HG03378 (cell line): ENCODE measurements around the gene COL23A1.

Experiments
- ATAC-seq: cut with Tn5 transposase; IDR thresholded peaks from one replicate; pipeline ENCODE4 v1.9.1; 2021; ENCODE audit warnings: mild to moderate bottlenecking, moderate library complexity; ENCODE audit not compliant: unreplicated experiment

Gene COL23A1

DNA sequence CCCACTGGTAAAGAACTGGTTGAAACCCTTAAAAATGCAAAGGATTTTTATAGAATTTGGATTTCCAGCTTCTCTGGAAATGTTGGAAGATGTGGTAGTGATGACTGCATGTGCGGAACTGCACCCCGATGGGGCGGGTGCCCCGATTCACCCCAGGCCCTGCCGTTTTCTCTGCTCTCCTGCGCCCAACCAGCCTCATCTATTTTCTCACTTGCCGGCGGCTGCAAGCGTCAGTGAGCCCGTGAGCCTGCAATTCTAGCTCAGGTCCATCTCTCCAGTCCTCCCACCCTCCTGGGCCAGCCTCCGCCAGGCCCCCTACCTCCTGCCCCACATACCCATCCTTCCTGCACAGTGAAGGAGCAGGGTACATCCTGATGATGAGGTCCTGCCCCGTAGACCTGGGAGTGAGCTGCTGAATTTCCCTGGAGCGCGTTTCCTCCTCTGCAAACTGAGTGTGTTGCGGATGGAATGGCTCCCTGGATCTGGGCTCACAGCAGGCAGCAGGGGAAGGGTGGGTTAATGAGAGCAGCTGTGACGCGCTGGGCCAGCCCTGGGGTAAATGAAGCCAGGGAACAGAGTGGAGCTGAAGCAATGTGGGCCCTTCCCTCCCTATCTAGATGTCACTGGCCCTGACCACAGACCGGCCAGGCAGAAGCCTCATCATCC lies 311.7 kb downstream of the COL23A1 start:
- no peak for ATAC-seq

DNA sequence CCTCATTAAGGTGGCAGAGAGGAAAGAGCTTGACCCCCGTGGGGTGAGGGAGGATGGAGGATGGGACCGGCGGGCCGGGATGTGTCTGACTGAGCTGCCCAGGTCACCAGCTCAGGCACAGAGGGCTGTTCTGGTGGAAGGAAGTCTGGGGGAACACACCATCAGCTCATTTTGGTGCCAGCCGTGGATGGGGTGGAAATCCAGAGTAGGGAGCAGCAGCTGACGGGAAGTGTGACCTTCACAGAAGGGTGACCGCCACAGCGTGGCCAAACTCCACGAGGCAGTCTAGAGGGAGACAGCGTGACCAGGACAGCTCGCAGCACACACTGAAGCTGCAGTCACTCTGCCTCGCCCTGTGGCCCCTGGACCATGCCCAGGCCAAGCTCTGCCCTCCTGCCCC lies 312.3 kb downstream of the COL23A1 start:
- no peak for ATAC-seq

DNA sequence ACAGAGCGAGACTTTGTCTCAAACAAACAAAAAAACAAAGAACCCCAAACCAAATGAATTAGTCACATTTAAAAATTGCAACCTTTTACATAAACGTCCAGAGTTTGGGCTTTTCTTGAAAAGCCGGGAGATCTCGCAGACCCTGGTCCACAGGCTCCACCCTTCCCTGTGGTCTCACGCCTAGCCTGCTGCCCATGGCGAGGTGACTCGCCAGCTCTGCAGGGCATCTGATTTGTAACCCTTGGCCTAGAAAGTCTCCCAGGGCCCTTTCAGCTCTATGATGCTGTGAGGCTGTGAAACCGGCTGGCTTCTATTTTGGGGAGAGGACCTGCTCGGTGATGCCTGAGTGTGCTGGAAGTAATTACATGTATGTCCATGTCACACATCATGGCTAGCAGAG lies 312.8 kb downstream of the COL23A1 start:
- ATAC-seq = no peak

DNA sequence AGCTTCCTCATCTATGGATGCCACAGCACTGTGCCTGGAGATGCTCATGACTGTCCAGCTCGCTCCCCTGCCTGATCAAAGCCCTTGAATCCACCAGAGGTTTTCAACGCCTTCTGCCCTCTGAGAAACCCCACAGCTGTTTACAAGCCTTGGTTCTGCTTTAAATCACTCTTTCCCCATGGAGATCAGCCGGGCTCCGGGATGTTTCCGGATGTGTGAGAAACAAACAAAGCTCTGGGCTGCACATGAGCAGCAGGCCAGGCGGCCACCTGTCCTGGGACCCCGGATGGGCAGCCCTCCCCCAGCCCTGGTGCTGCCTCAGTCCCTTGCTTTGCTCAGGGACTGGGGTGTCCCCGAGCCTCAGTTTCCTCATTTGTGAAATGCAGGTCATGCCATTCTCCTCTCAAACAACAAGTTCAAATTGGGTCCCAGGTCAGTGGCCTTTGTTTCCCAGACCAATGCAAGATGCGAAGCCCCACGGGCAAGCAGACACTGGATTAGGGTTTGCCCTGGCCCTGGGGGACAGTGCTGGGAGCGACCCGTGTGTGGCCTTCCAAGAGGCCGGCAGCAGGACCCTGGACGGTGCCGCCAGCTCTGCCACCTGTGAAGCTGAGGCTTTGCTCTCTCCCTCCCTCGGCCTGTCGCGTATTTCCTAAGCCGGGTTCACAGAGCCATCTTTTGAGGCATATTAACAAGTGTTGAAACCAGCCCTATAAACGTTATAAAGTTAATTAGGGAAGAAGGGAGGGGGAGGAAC lies 315.2 kb downstream of the COL23A1 start:
- ATAC-seq = no peak

DNA sequence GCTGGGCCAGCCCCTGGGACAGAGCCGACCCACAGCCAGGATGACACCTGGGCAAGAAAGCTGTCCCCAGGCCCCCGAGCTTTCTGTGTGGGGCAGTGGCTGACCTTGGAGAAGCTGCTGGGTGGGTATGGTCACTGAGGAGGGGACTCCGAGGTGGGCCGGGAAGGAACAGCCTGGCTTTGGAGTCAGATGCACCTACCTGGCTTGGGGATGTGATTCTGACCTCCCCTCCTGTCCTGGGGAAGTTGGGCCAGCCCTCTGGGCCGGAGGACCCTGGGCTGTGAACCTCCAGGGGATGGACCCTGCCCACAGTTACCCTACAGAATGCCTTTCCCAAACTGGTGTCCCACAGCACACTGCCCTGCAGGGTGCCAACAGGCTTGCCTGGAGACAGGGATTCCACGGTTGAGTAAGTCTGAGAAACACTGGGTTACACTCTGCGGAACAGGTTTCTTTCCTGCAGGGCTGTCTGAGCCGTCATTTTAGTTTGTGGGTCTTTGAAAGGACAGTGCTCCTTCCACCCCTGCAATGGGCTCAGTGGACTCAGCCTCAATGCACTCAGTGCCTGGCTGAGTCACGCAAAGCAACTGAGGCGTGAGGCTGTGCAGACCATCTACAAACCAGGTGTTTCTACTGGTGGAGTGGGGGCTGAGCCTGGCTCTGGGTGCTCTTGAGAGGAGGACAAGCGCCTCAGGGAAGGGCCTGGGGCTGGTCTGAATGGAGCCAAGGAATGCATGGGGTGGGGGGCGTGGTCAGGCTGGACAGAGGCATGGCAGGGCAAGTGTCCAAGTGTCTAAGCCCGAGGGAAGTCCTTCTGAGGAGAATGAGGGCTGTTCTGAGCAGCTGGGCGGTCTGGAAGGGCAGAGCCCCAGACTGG lies 316.3 kb downstream of the COL23A1 start:
- ATAC-seq = no peak

- no peak for ATAC-seq
These were observed 317.2 kb downstream of the COL23A1 start for GRCh38 chr5:178273041-178273440.

GRCh38 chr5:178272591-178272990 lies 317.6 kb downstream of the COL23A1 start:
- no peak for ATAC-seq

- ATAC-seq = no peak
These were observed 318.3 kb downstream of the COL23A1 start for GRCh38 chr5:178271726-178272479.

- no peak for ATAC-seq
These were observed 319.0 kb downstream of the COL23A1 start for GRCh38 chr5:178271231-178271630.

DNA sequence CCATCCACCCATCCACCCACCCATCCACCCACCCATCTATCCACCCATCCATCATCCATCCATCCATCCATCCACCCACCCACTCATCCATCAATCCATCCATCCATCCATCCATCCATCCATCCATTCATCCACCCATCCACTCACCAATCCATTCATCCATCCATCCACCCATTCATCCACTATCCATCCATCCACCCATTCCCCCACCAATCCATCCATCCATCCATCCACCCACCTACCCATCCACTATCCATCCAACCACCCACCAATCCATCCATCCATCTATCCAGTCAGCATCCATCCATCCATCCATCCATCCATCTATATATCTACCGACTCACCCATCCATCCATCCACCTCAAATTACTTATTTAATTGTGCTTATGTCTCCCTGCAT lies 320.7 kb downstream of the COL23A1 start:
- no peak for ATAC-seq

DNA sequence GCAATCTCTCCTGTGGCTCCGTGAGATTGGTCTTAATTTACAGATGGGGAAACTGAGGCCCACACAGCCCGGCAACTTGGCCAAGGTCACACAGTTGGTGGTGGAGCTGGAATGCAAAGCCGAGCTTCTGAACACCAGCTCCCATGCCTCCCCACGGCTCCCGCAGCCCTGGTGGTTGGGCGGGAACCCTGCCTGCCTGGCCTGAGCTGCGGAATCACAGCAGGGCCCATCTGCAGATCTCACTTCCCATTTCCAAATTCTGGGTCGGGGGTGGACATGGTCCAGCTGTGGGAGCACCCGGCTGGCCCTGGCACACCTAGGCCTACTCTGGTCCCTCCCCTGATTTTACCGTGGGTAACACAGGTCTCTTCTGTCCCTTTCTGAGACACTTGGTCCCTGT lies 322.3 kb downstream of the COL23A1 start:
- ATAC-seq = no peak

GRCh38 chr5:178267245-178267644 lies 322.9 kb downstream of the COL23A1 start:
- no peak for ATAC-seq

- no peak for ATAC-seq
These were observed 323.6 kb downstream of the COL23A1 start for GRCh38 chr5:178266581-178266980.

DNA sequence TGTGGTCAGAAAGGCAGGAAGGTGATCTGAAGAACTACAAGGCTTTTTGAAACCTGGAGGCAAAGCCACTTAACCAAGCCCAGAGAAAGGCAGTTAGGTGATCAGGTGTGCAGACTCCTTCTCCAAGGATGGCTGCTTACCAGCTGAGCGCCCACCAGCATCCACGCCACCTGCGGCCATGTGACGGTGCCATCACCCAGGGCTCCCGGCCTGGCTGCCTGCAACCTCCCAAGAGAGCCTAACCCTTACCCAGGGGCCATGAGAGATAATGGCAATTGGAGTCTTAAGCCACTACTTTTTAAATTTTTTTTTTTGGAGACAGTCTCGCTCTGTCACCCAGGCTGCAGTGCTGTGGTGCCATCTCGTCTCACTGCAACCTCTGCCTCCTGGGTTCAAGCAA lies 324.4 kb downstream of the COL23A1 start:
- ATAC-seq = no peak

DNA sequence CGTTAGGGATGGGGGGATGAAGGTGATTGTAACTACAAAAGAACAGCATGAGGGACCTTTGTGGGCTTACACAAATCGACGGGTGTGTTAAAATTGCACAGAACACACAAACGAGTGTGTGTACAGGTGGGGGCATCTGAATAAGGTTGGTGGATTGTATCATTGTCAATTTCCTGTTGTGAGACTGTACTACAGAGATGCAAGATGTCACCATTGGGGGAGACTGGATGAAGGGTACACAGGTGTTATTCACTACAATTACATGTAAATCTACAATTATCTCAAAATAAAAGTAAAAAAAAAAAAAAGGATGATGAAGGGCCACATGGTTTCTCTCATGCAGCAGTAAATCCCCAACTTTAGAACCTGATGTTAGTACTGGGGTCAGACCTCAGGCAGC lies 326.1 kb downstream of the COL23A1 start:
- ATAC-seq = no peak

- no peak for ATAC-seq
These were observed 328.3 kb downstream of the COL23A1 start for GRCh38 chr5:178261666-178262600.

DNA sequence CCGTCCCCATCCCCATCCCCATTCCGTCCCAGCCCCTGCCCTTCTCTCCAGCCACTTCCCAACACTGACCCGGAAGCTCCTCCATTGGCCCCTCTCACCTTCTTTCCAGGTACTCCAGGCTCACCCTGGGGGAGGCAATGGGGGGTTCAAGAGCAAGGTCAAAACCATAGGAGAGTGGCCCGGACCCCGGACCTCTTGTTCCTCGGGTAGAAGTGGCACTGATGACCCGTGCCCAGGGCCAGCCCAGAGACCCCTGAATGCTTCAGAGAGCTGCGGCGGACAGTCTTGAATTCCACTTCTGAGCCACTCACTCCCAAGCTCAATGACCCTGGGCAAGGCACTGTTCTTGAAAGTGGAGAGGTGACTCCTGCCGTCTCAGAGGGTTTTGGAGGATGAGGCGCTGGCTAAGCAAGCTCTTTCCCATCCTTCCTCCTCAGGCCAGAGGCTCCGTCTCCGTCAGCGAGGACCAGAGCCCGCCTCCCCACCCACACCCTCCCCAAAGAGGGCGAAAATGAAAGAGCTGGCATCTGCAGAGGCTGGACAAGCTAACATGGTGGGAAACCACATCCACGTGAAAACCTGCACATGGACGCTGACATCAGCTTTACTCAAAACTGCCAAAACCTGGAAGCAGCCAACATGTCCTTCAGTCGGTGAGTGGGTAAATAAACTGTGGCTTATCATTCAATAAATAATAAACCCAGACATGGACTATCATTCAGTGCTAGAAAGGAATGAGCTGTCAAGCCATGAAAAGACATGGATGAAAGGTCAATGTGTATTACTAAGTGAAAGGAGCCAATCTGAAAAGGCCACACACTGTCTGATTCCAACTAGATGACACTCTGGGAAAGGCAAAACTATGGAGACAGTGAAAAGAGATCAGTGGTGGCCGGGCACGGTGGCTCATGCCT lies 330.3 kb downstream of the COL23A1 start:
- ATAC-seq = no peak

- no peak for ATAC-seq
These were observed 332.5 kb downstream of the COL23A1 start for GRCh38 chr5:178257650-178258049.

DNA sequence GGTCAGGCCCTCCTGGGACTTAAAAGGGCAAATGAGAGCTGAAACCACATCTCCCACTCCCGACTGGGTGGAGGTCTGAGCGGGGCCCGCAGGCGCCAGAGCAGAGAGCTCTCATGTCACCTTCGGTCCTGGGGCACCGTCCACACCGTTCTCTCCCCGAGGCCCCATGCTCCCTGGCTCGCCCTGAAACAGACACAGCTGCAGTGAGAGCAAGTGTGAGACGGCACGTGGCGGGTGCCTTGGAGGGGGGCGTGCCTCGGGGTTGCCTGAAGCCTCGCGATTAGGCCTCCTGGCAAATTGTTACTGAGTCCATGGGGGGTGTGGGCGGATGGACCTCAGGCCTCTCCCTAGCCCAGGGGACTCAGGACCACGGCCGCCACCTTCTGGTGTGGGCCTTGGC lies 333.4 kb downstream of the COL23A1 start:
- ATAC-seq = no peak
